Stomach (tissue), 4 donors: ENCODE results near the gene C3orf20.

Experiments
- CTCF ChIP-seq, 7 experiments: fragments of 450-650 bp in 4 of 7; fragments of 200-600 bp in 3 of 7; sonication (generic) in 3 of 7; IDR thresholded peaks; one replicate each; pipeline ENCODE4 v1.5.1; 2016 to 2019; ENCODE audit warnings: antibody characterized with exemption in 7 of 7, control low read depth in 2 of 7, mild to moderate bottlenecking in 1 of 7
- EP300 ChIP-seq: sonication (generic); formaldehyde crosslinking; IDR thresholded peaks from one replicate; pipeline ENCODE4 v1.6.1; 2017; ENCODE audit warnings: antibody characterized with exemption
- POLR2A ChIP-seq, 4 donors: fragments of 450-650 bp; IDR thresholded peaks; one replicate each; pipeline ENCODE4 v1.6.1; 2016; ENCODE audit warnings: antibody characterized with exemption in 4 of 4, control low read depth in 2 of 4, mild to moderate bottlenecking in 1 of 4, moderate library complexity in 1 of 4

- TF ChIP-seq POLR2A (IDR thresholded peaks at IDR 0.05), result no peak
- no peak for TF ChIP-seq CTCF (IDR thresholded peaks at IDR 0.05)
- TF ChIP-seq EP300, result no peak
These were observed 126.1 kb downstream of the C3orf20 start for GRCh38 chr3:14801031-14801430.
